HepG2 (cell line): ENCODE measurements around the gene PLA2G4F. TPM values are rescaled to one million over a fixed set of nuclear protein-coding genes. Genes with fewer than 3 reads are reported as not detected.

Source experiments
- ATF1 ChIP-seq: IDR thresholded peaks from 2 replicates; pipeline ENCODE4 v1.6.1; 2016; ENCODE audit warnings: mild to moderate bottlenecking, control low read depth
- CREB1 ChIP-seq, 2 experiments: fragments of 450-650 bp in 1 of 2; IDR thresholded peaks; 2 replicates each; pipeline ENCODE4 v1.6.1; 2016 to 2017; ENCODE audit warnings: control low read depth in 1 of 2, mild to moderate bottlenecking in 1 of 2, missing compliant biosample characterization in 1 of 2, missing genetic modification characterization in 1 of 2
- DR1 ChIP-seq: sonication (generic); formaldehyde crosslinking; IDR thresholded peaks from 2 replicates; pipeline ENCODE4 v1.8.0; 2021; ENCODE audit warnings: mild to moderate bottlenecking, missing genetic modification reagents, inconsistent platforms
- KDM2A ChIP-seq: sonication (generic); formaldehyde crosslinking; IDR thresholded peaks from 2 replicates; pipeline ENCODE4 v1.4.0; 2020; ENCODE audit warnings: low read depth, missing genetic modification reagents, borderline replicate concordance
- MIXL1 ChIP-seq: IDR thresholded peaks from 2 replicates; pipeline ENCODE4 v1.6.1; 2016
- RARA ChIP-seq: IDR thresholded peaks from 2 replicates; pipeline ENCODE4 v1.6.1; 2016; ENCODE audit warnings: missing genetic modification reagents, missing compliant biosample characterization
- RBM22 ChIP-seq: fragments of 200-400 bp; formaldehyde crosslinking; optimal IDR thresholded peaks from 2 replicates; pipeline ENCODE3; 2017; ENCODE audit warnings: mild to moderate bottlenecking, low read length, moderate library complexity
- ZFYVE20 ChIP-seq: sonication (generic); formaldehyde crosslinking; IDR thresholded peaks from 2 replicates; pipeline ENCODE4 v1.8.0; 2023; ENCODE audit warnings: low read depth, mild to moderate bottlenecking, moderate library complexity, missing genetic modification reagents, borderline replicate concordance
- ZNF615 ChIP-seq: sonication (generic); formaldehyde crosslinking; IDR thresholded peaks from 2 replicates; pipeline ENCODE4 v1.5.0; 2020; ENCODE audit warnings: mild to moderate bottlenecking, missing genetic modification reagents, borderline replicate concordance
- ZNF749 ChIP-seq: sonication (generic); formaldehyde crosslinking; IDR thresholded peaks from 2 replicates; pipeline ENCODE4 v1.8.0; 2022; ENCODE audit warnings: mild to moderate bottlenecking, missing genetic modification reagents, moderate library complexity, borderline replicate concordance
- polyA plus RNA-seq, 8 experiments: library from polyadenylated mRNA; depleted of rRNA in 3 of 8; stranded (reverse) in 7 of 8; unstranded in 1 of 8; fragments of >200 nt; fragmentation: Illumina TruSeq in 4 of 8; extraction: Trizol in 4 of 8; gene quantifications; 2 replicates each; pipeline versions ENCODE4 v1.2.1 to v1.2.3, GENCODE V29; 2011 to 2016; ENCODE audit warnings: low read depth in 4 of 8, missing spikeins in 1 of 8, mixed read lengths in 1 of 8; ENCODE audit not compliant: insufficient read depth in 1 of 8
- total RNA-seq, 5 experiments: library from RNA; depleted of rRNA; stranded (reverse); fragments of >200 nt; fragmentation: Illumina TruSeq; extraction: Trizol; gene quantifications; 2 replicates each; pipeline ENCODE4 v1.2.3, GENCODE V29; 2016; ENCODE audit warnings: low read depth in 1 of 5
- TF ChIP-seq, protein P1 (sequence below): sonication (generic); formaldehyde crosslinking; IDR thresholded peaks from 2 replicates; pipeline ENCODE4 v1.4.0; 2020; ENCODE audit warnings: mild to moderate bottlenecking, missing genetic modification reagents
- TF ChIP-seq, protein P2 (sequence below): sonication (generic); formaldehyde crosslinking; IDR thresholded peaks from 2 replicates; pipeline ENCODE4 v1.8.0; 2023; ENCODE audit warnings: mild to moderate bottlenecking, missing genetic modification reagents
- TF ChIP-seq, protein P3 (sequence below): sonication (generic); formaldehyde crosslinking; IDR thresholded peaks from 2 replicates; pipeline ENCODE4 v1.9.0; 2022; ENCODE audit warnings: missing genetic modification reagents, mild to moderate bottlenecking, borderline replicate concordance
- TF ChIP-seq, protein P4 (sequence below): IDR thresholded peaks from 2 replicates; pipeline ENCODE4 v1.6.1; 2012; ENCODE audit warnings: low read length, improper control_type of control experiment
- TF ChIP-seq, protein P5 (sequence below): sonication (generic); formaldehyde crosslinking; conservative IDR thresholded peaks from 2 replicates; pipeline ENCODE4 v1.8.0; 2022; ENCODE audit warnings: missing genetic modification reagents
- TF ChIP-seq, protein P6 (sequence below): sonication (generic); formaldehyde crosslinking; IDR thresholded peaks from 2 replicates; pipeline ENCODE4 v1.4.0; 2020; ENCODE audit warnings: missing genetic modification reagents

Gene PLA2G4F
- total and polyA plus RNA-seq, 2 of the 13 experiments (the other 11 are each of a cell fraction or from before 2014, with no cell fraction given): 0.07 TPM; not detected in 1

DNA sequence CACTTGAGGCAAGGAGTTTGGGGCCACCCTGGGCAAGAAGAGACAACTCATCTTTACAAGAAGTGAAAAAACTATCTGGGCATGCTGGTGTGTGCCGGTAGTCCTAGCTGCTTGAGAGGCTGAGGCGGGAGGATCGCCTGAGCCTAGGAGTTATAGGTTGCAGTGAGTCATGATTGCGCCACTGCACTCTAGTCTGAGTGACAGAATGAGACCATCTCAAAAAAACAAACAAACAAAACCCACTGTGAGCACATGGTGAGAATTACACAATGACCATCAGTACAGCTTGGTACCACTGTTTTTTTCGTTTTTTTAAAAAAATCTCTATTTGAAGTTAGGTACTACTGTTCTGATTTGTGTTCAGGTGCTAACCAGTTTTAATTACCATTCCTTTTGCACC lies 38.1 kb upstream of the PLA2G4F start (continued):
- TF ChIP-seq, protein P1, sequence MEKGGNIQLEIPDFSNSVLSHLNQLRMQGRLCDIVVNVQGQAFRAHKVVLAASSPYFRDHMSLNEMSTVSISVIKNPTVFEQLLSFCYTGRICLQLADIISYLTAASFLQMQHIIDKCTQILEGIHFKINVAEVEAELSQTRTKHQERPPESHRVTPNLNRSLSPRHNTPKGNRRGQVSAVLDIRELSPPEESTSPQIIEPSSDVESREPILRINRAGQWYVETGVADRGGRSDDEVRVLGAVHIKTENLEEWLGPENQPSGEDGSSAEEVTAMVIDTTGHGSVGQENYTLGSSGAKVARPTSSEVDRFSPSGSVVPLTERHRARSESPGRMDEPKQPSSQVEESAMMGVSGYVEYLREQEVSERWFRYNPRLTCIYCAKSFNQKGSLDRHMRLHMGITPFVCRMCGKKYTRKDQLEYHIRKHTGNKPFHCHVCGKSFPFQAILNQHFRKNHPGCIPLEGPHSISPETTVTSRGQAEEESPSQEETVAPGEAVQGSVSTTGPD (CRISPR knock-in tag): no peak
- TF ChIP-seq, protein P2, sequence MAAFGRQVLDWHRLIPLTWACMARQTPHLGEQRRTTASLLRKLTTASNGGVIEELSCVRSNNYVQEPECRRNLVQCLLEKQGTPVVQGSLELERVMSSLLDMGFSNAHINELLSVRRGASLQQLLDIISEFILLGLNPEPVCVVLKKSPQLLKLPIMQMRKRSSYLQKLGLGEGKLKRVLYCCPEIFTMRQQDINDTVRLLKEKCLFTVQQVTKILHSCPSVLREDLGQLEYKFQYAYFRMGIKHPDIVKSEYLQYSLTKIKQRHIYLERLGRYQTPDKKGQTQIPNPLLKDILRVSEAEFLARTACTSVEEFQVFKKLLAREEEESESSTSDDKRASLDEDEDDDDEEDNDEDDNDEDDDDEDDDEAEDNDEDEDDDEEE (CRISPR knock-in tag): no peak
- TF ChIP-seq KDM2A (no peak), ATF1 (CRISPR knock-in tag) (no peak), RBM22 (no peak), ZNF749 (CRISPR knock-in tag) (no peak), RARA (CRISPR knock-in tag) (peak; percentile 44; the same call in 1 of the 2 replicates), DR1 (CRISPR knock-in tag) (no peak), ZNF615 (CRISPR knock-in tag) (no peak), MIXL1 (no peak), CREB1 (IDR thresholded peaks at IDR 0.05) (peak; percentile 13; the same call in 1 of the 2 replicates), CREB1 (CRISPR knock-in tag; IDR thresholded peaks at IDR 0.05) (no peak), ZFYVE20 (CRISPR knock-in tag) (no peak)
- TF ChIP-seq, protein P3, sequence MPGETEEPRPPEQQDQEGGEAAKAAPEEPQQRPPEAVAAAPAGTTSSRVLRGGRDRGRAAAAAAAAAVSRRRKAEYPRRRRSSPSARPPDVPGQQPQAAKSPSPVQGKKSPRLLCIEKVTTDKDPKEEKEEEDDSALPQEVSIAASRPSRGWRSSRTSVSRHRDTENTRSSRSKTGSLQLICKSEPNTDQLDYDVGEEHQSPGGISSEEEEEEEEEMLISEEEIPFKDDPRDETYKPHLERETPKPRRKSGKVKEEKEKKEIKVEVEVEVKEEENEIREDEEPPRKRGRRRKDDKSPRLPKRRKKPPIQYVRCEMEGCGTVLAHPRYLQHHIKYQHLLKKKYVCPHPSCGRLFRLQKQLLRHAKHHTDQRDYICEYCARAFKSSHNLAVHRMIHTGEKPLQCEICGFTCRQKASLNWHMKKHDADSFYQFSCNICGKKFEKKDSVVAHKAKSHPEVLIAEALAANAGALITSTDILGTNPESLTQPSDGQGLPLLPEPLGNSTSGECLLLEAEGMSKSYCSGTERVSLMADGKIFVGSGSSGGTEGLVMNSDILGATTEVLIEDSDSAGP (CRISPR knock-in tag): no peak
- TF ChIP-seq, protein P4, sequence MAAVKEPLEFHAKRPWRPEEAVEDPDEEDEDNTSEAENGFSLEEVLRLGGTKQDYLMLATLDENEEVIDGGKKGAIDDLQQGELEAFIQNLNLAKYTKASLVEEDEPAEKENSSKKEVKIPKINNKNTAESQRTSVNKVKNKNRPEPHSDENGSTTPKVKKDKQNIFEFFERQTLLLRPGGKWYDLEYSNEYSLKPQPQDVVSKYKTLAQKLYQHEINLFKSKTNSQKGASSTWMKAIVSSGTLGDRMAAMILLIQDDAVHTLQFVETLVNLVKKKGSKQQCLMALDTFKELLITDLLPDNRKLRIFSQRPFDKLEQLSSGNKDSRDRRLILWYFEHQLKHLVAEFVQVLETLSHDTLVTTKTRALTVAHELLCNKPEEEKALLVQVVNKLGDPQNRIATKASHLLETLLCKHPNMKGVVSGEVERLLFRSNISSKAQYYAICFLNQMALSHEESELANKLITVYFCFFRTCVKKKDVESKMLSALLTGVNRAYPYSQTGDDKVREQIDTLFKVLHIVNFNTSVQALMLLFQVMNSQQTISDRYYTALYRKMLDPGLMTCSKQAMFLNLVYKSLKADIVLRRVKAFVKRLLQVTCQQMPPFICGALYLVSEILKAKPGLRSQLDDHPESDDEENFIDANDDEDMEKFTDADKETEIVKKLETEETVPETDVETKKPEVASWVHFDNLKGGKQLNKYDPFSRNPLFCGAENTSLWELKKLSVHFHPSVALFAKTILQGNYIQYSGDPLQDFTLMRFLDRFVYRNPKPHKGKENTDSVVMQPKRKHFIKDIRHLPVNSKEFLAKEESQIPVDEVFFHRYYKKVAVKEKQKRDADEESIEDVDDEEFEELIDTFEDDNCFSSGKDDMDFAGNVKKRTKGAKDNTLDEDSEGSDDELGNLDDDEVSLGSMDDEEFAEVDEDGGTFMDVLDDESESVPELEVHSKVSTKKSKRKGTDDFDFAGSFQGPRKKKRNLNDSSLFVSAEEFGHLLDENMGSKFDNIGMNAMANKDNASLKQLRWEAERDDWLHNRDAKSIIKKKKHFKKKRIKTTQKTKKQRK: no peak
- TF ChIP-seq, protein P5, sequence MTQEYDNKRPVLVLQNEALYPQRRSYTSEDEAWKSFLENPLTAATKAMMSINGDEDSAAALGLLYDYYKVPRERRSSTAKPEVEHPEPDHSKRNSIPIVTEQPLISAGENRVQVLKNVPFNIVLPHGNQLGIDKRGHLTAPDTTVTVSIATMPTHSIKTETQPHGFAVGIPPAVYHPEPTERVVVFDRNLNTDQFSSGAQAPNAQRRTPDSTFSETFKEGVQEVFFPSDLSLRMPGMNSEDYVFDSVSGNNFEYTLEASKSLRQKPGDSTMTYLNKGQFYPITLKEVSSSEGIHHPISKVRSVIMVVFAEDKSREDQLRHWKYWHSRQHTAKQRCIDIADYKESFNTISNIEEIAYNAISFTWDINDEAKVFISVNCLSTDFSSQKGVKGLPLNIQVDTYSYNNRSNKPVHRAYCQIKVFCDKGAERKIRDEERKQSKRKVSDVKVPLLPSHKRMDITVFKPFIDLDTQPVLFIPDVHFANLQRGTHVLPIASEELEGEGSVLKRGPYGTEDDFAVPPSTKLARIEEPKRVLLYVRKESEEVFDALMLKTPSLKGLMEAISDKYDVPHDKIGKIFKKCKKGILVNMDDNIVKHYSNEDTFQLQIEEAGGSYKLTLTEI (CRISPR knock-in tag): no peak
- TF ChIP-seq, protein P6, sequence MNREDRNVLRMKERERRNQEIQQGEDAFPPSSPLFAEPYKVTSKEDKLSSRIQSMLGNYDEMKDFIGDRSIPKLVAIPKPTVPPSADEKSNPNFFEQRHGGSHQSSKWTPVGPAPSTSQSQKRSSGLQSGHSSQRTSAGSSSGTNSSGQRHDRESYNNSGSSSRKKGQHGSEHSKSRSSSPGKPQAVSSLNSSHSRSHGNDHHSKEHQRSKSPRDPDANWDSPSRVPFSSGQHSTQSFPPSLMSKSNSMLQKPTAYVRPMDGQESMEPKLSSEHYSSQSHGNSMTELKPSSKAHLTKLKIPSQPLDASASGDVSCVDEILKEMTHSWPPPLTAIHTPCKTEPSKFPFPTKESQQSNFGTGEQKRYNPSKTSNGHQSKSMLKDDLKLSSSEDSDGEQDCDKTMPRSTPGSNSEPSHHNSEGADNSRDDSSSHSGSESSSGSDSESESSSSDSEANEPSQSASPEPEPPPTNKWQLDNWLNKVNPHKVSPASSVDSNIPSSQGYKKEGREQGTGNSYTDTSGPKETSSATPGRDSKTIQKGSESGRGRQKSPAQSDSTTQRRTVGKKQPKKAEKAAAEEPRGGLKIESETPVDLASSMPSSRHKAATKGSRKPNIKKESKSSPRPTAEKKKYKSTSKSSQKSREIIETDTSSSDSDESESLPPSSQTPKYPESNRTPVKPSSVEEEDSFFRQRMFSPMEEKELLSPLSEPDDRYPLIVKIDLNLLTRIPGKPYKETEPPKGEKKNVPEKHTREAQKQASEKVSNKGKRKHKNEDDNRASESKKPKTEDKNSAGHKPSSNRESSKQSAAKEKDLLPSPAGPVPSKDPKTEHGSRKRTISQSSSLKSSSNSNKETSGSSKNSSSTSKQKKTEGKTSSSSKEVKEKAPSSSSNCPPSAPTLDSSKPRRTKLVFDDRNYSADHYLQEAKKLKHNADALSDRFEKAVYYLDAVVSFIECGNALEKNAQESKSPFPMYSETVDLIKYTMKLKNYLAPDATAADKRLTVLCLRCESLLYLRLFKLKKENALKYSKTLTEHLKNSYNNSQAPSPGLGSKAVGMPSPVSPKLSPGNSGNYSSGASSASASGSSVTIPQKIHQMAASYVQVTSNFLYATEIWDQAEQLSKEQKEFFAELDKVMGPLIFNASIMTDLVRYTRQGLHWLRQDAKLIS (CRISPR knock-in tag): no peak
